H9 (cell line): ENCODE data around the gene NPAS3. TPM values are rescaled to one million over a fixed set of nuclear protein-coding genes. Genes with fewer than 3 reads are reported as not detected.

Source experiments
- DNase-seq: peaks from one replicate; pipeline ENCODE4 v3.0.0-alpha.2; 2017
- H2AFZ ChIP-seq: one replicate; pipeline ENCODE4 v1.6.1; 2013; ENCODE audit warnings: mild to moderate bottlenecking, low read length, control low read depth, moderate library complexity
- H2AK5ac ChIP-seq: 2 replicates; pipeline ENCODE4 v1.6.1; 2013; ENCODE audit warnings: low read length, control low read depth, mixed read lengths; ENCODE audit not compliant: insufficient read length
- H2BK120ac ChIP-seq: one replicate; pipeline ENCODE4 v1.6.1; 2013; ENCODE audit warnings: low read depth, mild to moderate bottlenecking, low read length, control low read depth, inconsistent platforms; ENCODE audit not compliant: poor library complexity, severe bottlenecking
- H2BK12ac ChIP-seq: 2 replicates; pipeline ENCODE4 v1.6.1; 2013; ENCODE audit warnings: low read length, control low read depth, mixed read lengths, low read depth; ENCODE audit not compliant: insufficient read length
- H2BK15ac ChIP-seq: 2 replicates; pipeline ENCODE4 v1.6.1; 2013; ENCODE audit warnings: low read depth, low read length, control low read depth
- H2BK20ac ChIP-seq: one replicate; pipeline ENCODE4 v1.6.1; 2013; ENCODE audit warnings: low read depth, mild to moderate bottlenecking, low read length, control low read depth, inconsistent platforms; ENCODE audit not compliant: poor library complexity, severe bottlenecking
- H2BK5ac ChIP-seq: 2 replicates; pipeline ENCODE4 v1.6.1; 2013; ENCODE audit warnings: low read length, control low read depth, mixed read lengths; ENCODE audit not compliant: insufficient read length
- H3K14ac ChIP-seq: 2 replicates; pipeline ENCODE4 v1.6.1; 2013; ENCODE audit warnings: low read length, control low read depth; ENCODE audit not compliant: insufficient read depth
- H3K18ac ChIP-seq: 2 replicates; pipeline ENCODE4 v1.6.1; 2013; ENCODE audit warnings: low read depth, mild to moderate bottlenecking, mixed read lengths, low read length, control low read depth; ENCODE audit not compliant: insufficient read length
- H3K23ac ChIP-seq: 2 replicates; pipeline ENCODE4 v1.6.1; 2013; ENCODE audit warnings: low read length, control low read depth, mixed read lengths, low read depth; ENCODE audit not compliant: insufficient read length
- H3K23me2 ChIP-seq: 2 replicates; pipeline ENCODE4 v1.6.1; 2013; ENCODE audit warnings: low read depth, mild to moderate bottlenecking, mixed read lengths, low read length, control low read depth; ENCODE audit not compliant: insufficient read length, poor library complexity, severe bottlenecking
- H3K27ac ChIP-seq: 2 replicates; pipeline ENCODE4 v1.5.1; 2013; ENCODE audit warnings: low read length, control low read depth, mixed read lengths, low read depth; ENCODE audit not compliant: insufficient read length
- H3K27me3 ChIP-seq: 2 replicates; pipeline ENCODE4 v1.6.1; 2013; ENCODE audit warnings: low read length, control low read depth, inconsistent platforms; ENCODE audit not compliant: insufficient read depth
- H3K4ac ChIP-seq: 2 replicates; pipeline ENCODE4 v1.6.1; 2013; ENCODE audit warnings: low read depth, mild to moderate bottlenecking, control low read depth, inconsistent platforms, low read length, moderate library complexity
- H3K4me1 ChIP-seq: 2 replicates; pipeline ENCODE4 v1.6.1; 2013; ENCODE audit warnings: low read length, control low read depth, inconsistent platforms; ENCODE audit not compliant: insufficient read depth
- H3K4me2 ChIP-seq: 2 replicates; pipeline ENCODE4 v1.6.1; 2013; ENCODE audit warnings: low read length, control low read depth, mixed read lengths; ENCODE audit not compliant: insufficient read length, insufficient read depth
- H3K56ac ChIP-seq: 2 replicates; pipeline ENCODE4 v1.6.1; 2013; ENCODE audit warnings: low read depth, mild to moderate bottlenecking, mixed read lengths, low read length, control low read depth; ENCODE audit not compliant: insufficient read length
- H3K79me1 ChIP-seq: 2 replicates; pipeline ENCODE4 v1.6.1; 2013; ENCODE audit warnings: low read depth, mild to moderate bottlenecking, moderate library complexity, low read length, control low read depth, inconsistent platforms; ENCODE audit not compliant: insufficient read depth, poor library complexity, severe bottlenecking
- H3K79me2 ChIP-seq: 2 replicates; pipeline ENCODE4 v1.6.1; 2013; ENCODE audit warnings: low read length, control low read depth, inconsistent platforms; ENCODE audit not compliant: insufficient read depth
- H3K9ac ChIP-seq: 2 replicates; pipeline ENCODE4 v1.6.1; 2013; ENCODE audit warnings: low read length, control low read depth, mixed read lengths; ENCODE audit not compliant: insufficient read length; ENCODE audit errors: extremely low read depth
- H3K9me3 ChIP-seq: one replicate; pipeline ENCODE4 v1.6.1; 2013; ENCODE audit warnings: low read depth, low read length, inconsistent platforms; ENCODE audit not compliant: control insufficient read depth
- H3T11ph ChIP-seq: one replicate; pipeline ENCODE4 v1.6.1; 2013; ENCODE audit warnings: mild to moderate bottlenecking, low read length, control low read depth, inconsistent platforms
- H4K20me1 ChIP-seq: one replicate; pipeline ENCODE4 v1.6.1; 2013; ENCODE audit not compliant: control insufficient read depth, insufficient read length, insufficient read depth
- H4K5ac ChIP-seq: 2 replicates; pipeline ENCODE4 v1.6.1; 2013; ENCODE audit warnings: low read depth, mild to moderate bottlenecking, mixed read lengths, low read length, control low read depth; ENCODE audit not compliant: insufficient read length
- H4K8ac ChIP-seq: replicated peaks from 2 replicates; pipeline ENCODE4 v1.6.1; 2013; ENCODE audit warnings: low read length, control low read depth, mixed read lengths, low read depth; ENCODE audit not compliant: insufficient read length
- H4K91ac ChIP-seq: 2 replicates; pipeline ENCODE4 v1.6.1; 2013; ENCODE audit warnings: low read depth, mild to moderate bottlenecking, moderate library complexity, mixed read lengths, low read length, control low read depth; ENCODE audit not compliant: insufficient read length
- H3K27ac Mint-ChIP-seq, 3 experiments: 2 replicates in 2 of 3; 3 replicates in 1 of 3; pipeline ENCODE4 v1.8.0; 2020 to 2021; ENCODE audit warnings: mixed read lengths in 3 of 3, mild to moderate bottlenecking in 1 of 3, moderate library complexity in 1 of 3
- H3K27me3 Mint-ChIP-seq: 2 replicates; pipeline ENCODE4 v1.8.0; 2021; ENCODE audit warnings: low read depth, mild to moderate bottlenecking, moderate library complexity, mixed read lengths
- H3K36me3 Mint-ChIP-seq, 3 experiments: 2 replicates in 2 of 3; 3 replicates in 1 of 3; pipeline ENCODE4 v1.8.0; 2020 to 2021; ENCODE audit warnings: low read depth in 3 of 3, mixed read lengths in 3 of 3; ENCODE audit not compliant: insufficient read depth in 1 of 3
- H3K4me1 Mint-ChIP-seq, 2 experiments: 2 replicates each; pipeline ENCODE4 v1.8.0; 2020; ENCODE audit warnings: mixed read lengths in 2 of 2
- H3K4me3 Mint-ChIP-seq, 2 experiments: 2 replicates in 1 of 2; 3 replicates in 1 of 2; pipeline ENCODE4 v1.8.0; 2020 to 2021; ENCODE audit warnings: mild to moderate bottlenecking in 2 of 2, mixed read lengths in 2 of 2, moderate library complexity in 1 of 2
- H3K9me3 Mint-ChIP-seq, 2 experiments: 2 replicates in 1 of 2; 3 replicates in 1 of 2; pipeline ENCODE4 v1.8.0; 2020; ENCODE audit warnings: mild to moderate bottlenecking in 2 of 2, mixed read lengths in 2 of 2, moderate library complexity in 1 of 2
- WGBS: extraction: QIAGEN DNeasy Blood & Tissue Kit; methylation state at CpG from one replicate; pipeline ENCODE4 v1.1.7; 2013; ENCODE audit warnings: missing lambda C conversion rate, low lambda C conversion rate, mixed read lengths; ENCODE audit not compliant: insufficient read length; ENCODE audit errors: extremely low coverage; 5-methylcytosine and 5-hydroxymethylcytosine counted together
- total RNA-seq: library from RNA; stranded (reverse); gene quantifications from 2 replicates; pipeline ENCODE4 v1.2.1, GENCODE V29; 2021
- TF ChIP-seq, protein P1 (sequence below): fragments of 200-600 bp; sonication (generic); conservative IDR thresholded peaks from 3 replicates; pipeline ENCODE4 v1.8.0; 2021; ENCODE audit warnings: antibody characterized with exemption, mild to moderate bottlenecking

NPAS3 gene
- total RNA-seq, 1 experiment from 2014 or later: 0.17 TPM

DNA sequence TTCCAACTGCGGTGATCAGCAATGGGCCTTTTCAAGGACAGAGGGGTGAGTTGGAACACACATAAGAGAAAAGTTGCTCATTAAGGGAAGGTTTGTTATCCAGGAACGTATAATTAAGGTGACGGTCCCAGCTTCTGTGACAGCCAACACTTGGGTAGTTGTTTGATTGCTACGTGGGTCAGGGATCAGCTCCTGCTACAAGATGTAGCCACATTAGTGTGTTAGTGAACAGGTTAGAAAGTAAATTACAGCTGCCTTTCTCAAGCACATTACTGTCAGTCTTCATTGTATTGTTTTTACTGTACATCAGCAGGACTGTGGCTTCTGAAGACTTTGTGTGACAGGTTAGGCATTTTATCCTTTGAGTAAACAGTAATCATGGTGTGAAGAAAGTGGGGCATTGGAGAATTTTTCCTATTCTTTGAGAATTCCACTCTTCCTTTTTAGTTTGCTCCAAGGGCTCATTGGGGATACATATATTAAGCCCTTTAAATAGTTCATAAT is 781.7 kb downstream of the NPAS3 start:
- H3K79me1 ChIP-seq: no peaks in the 10 kb centered on the region
- H3K4me2 ChIP-seq: no peak overlapping the region
- no peak overlapping the region for H2BK20ac ChIP-seq
- no peak overlapping the region for H3K18ac ChIP-seq
- H3K4me3 Mint-ChIP-seq: no peak overlapping the region
- no peak overlapping the region for H3K27ac ChIP-seq
- no peaks in the 10 kb centered on the region for H4K20me1 ChIP-seq
- no peak overlapping the region for H2BK12ac ChIP-seq
- H3K14ac ChIP-seq: no peak overlapping the region
- H2AFZ ChIP-seq: no peak overlapping the region
- no peak overlapping the region for H3T11ph ChIP-seq
- no peak overlapping the region for H4K8ac ChIP-seq
- H3K56ac ChIP-seq: no peak overlapping the region
- no peak overlapping the region for H2AK5ac ChIP-seq
- H3K9ac ChIP-seq: no peak overlapping the region
- H3K9me3 ChIP-seq: no peaks in the 10 kb centered on the region
- H3K23ac ChIP-seq: no peak overlapping the region
- no peaks in the 10 kb centered on the region for H3K4me1 ChIP-seq
- no peak overlapping the region for H2BK120ac ChIP-seq
- no peaks in the 10 kb centered on the region for H3K79me2 ChIP-seq
- H4K5ac ChIP-seq: no peak overlapping the region
- H2BK15ac ChIP-seq: no peak overlapping the region
- H2BK5ac ChIP-seq: no peak overlapping the region
- WGBS: no CpG with 5 or more reads among the region's 4 CpGs
- no peak for DNase-seq
- H3K27ac Mint-ChIP-seq: no peak overlapping the region
- H3K4me1 Mint-ChIP-seq: peaks cover 0 to 4% of the 10 kb centered on the region in 2 experiments; a peak in 1 of 4 replicates
- H4K91ac ChIP-seq: no peak overlapping the region
- H3K27me3 ChIP-seq: no peaks in the 10 kb centered on the region
- H3K4ac ChIP-seq: no peak overlapping the region
- H3K27me3 Mint-ChIP-seq: no peaks in the 10 kb centered on the region
- H3K9me3 Mint-ChIP-seq: no peaks in the 10 kb centered on the region
- TF ChIP-seq, protein P1, sequence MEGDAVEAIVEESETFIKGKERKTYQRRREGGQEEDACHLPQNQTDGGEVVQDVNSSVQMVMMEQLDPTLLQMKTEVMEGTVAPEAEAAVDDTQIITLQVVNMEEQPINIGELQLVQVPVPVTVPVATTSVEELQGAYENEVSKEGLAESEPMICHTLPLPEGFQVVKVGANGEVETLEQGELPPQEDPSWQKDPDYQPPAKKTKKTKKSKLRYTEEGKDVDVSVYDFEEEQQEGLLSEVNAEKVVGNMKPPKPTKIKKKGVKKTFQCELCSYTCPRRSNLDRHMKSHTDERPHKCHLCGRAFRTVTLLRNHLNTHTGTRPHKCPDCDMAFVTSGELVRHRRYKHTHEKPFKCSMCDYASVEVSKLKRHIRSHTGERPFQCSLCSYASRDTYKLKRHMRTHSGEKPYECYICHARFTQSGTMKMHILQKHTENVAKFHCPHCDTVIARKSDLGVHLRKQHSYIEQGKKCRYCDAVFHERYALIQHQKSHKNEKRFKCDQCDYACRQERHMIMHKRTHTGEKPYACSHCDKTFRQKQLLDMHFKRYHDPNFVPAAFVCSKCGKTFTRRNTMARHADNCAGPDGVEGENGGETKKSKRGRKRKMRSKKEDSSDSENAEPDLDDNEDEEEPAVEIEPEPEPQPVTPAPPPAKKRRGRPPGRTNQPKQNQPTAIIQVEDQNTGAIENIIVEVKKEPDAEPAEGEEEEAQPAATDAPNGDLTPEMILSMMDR: no peak
- H3K36me3 Mint-ChIP-seq: no peaks in the 10 kb centered on the region
- H3K23me2 ChIP-seq: no peaks in the 10 kb centered on the region
